Stimulated activated CD4-positive, alpha-beta T cell treated with anti-CD3 and anti-CD28 coated beads, TNF-alpha, amount 100 ng/mL, for 24 hours (primary cell): ENCODE results near the gene SOX12.
A peak's percentile ranks its signal among the peaks of the same experiment; 100 is the strongest.
"Not testable (repeated sequence)": the region's sequence is repeated elsewhere in the genome, so short reads cannot be mapped to it uniquely, and the experiment has no call there.

ENCODE experiments used
- DNase-seq, 3 experiments: peaks; one replicate each; pipeline ENCODE4 v3.0.0-alpha.2; 2020; ENCODE audit warnings: low read depth in 3 of 3

SOX12 gene

DNA sequence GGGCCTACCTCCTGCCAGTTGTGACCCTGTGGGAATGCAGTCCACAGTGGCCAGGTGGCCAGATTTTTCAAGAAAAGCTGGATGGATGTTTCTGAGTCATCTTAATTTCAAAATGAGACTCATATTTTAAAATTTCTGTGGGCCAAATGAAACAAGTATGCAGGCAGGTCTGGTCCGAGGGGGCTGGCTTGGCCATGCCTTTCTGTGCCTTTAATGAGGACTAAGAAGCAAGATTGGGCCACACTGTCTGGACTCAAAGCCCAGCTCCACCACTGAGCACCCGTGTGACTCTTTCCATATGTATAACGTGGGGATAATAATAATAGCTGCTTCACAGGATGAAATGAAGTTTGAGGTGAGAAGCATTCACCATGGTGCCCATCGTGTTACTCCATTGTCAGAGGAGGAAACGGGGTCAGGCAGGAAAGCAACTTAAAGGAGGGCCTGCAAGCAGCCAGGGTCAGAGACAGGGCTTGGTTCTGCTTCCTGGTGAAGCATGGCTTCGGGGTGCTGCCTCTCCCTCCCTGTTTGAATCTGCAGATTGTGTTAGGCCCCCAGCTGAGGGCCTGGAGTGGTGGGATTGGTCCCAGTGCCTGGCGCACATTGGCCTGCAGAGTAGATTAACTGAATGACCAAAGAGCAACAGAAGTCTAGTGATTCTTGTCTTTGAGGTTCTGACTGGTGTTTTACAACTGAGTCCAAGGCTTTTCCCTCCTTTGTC, 3.8 kb downstream of the SOX12 start:
- DNase-seq = no peak

DNA sequence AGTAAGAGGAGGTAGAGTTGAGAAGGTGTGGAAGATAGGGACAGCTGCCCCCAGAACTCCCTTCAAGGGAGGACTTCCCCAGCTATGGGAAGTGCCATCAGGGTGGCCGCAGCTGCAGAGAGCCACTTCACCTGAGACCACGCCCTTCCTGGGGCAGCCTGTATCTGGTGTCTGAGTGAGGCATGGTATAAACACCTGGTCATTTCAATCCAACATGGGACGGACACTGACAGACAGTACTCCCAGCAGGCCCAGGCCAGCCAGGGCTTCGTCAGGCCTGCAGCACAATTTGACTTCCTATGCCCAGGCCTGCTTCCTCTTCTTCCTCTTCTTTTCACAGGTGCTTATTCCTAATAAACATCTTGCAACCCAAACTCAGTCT, 4.5 kb downstream of the SOX12 start:
- DNase-seq = no peak

DNA sequence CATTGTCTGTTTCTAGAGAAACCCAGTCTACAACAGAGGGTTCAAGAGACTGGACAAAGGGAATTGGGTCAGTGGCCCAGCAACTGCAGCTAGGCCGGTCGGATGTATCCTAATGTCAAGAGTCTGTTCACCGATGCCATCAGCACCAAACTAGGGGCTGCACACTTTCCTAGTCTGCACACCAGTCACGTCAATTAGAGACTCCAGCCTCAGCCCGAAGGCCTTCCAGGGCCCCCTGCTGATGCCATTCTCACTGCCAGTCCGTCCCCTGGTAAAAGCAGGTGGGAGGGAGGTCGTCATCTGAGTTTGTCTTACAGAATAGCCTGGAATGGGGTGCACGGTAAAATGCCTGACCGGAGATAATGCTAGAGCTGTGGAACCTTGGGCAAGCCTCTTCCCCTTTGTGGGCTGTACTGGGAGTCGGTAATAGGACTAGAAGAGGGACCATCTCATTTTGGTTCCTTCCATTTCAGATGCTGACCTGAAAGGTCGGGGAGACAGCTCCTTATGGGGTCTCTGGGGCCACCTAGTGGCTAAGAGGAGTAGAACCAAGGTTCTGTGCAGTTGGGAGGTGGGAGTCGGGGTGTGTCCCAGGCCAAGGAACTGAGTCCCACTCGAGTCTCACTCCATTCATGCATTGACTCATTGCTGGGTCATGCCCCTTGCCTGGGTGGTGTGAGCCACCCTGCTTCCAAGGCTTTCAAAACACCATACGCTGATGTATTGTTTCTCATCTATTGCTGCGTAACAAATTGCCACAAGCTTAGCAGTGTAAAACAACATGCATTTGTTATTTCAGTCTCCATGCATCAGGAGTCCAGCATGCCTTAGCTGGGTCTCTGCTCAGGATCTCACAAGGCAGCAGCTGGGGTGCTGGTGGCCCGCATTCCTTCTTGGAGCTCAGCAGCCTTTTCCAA, 5.1 kb downstream of the SOX12 start:
- peak in 1 of 3 experiments; percentile 42 for DNase-seq

DNA sequence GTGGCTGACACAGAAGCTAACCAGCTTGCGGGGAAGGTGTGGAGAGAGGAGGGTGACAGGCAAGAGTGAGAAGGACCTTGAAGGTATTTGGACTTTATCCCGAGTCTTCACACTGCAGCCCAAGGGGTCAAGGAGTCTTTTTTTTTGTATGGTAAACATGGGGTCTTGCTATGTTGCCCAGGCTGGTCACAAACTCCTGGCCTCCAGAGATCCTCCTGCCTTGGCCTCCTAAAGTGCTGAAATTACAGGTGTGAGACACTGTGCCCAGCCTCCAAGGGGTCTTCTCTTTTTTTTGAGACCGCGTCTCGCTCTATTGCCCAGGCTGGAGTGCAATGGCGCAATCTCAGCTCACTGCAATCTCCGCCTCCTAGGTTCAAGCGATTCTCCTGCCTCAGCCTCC, 9.2 kb downstream of the SOX12 start:
- DNase-seq = no peak

DNA sequence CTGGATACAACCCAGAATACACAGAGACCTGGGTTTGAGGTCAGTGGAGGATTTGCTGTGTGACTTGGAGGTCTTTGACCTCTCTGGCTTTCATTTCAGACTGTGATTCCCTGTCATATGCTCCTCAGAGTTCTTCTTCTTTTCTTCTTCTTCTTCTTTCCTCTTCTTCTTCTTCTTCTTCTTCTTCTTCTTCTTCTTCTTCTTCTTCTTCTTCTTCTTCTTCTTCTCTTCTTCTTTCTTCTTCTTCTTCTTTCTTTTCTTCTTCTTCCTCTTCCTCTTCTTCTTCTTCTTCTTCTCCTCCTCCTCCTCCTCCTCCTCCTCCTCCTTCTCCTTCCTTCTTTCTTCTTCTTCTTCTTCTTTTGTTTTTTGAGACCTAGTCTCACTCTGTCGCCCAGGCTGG, 10.7 kb downstream of the SOX12 start:
- DNase-seq = not testable (repeated sequence)

DNA sequence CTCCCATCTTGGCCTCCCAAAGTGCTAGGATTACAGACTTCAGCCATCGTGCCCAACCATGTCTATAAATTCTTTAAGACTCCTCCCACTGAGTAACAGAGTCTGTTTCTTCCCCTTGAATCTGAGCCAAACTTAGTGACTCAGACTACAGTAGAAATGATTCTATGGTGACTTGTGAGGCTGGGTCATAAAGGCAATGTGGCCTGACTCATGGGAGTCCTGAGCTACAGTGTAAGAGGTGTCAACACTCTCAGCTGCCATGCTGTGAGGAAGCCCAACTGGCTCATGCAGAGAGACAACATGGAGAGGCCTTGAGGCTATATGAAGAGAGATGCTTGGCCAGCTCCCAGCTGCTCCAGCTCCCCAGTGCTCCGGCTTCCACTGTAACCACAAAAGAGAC, 16.3 kb downstream of the SOX12 start:
- peak in 1 of 3 experiments; percentile 53 for DNase-seq

DNA sequence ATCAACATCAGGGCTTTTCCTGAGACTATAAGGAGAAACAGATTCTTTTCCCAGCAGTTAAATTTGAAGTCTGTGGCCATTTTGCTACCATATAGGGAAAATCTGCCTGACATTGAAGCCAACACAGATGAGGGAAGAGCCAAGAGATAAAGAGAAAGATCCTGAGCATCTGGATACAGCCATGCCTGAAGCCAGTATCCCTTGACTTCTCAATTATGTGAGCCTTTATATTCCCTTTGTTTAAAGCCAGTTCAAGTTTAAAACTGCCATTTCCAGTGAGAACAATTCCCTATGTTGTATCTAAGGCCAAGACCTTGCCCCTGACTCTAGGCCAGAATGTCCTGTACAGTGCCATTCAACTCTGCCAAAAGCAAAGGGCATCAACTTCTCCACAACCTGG, 17.8 kb downstream of the SOX12 start:
- DNase-seq = no peak

DNA sequence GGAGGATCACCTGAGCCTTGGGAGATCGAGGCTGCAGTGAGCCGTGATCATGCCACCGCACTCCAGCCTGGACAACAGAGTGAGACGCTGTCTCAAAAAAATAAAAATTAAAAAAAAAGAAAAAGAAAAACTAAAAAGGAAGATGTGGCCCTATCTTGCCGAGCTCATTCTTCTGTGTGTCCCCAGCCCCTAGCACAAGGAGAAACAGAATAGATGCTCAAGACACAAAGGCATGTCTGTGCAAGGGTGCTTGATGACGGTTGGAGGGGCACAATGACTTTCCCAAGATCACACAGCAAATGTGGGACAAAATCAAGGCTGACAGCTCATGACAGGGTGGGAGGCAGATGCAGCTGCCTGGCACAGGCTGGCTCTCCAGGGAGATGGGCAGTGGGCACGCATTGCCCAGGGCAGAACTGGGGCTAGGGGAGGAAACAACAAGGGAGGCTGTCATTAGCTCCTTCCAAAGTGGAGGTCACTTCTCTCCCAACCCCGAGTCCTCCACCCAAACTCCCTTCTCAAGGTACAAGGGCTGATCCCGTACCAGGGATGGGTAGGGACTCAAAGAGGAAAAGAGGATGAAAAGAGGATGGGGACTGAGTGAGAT, 20.8 kb downstream of the SOX12 start:
- no peak for DNase-seq

DNA sequence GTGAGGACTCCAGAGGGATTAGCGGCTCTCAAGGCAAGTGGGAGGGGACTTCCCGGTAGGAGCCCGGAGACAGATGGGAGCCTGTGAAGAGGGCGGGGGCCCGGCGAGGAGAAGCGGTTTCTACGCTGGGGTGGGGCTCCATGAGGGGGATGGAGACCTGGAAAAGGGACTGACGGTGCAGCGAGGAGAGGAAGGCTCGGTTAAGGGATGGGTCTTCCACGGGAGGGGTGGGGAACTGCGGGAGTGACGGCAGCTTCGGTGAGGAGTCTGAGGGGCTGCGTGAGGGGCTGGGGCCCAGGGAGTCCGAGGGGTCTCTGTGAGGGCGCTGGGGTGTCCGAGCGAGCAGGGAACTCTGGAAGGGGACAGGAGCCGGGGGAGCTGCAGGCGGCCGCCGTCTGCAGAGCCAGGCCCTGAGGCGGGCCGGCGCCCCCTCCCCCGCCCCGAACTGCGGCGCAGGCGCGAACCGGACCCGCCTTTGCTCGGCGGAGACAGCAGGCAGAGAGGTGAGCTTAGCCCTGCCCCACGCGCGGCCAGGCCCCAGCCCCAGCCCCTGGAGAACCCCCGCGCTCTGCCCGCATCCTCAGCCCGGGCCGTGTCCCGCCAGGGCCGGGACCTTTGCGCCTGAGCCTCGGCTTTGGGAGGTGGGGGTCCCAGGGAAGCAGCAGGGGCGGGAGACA, 21.4 kb downstream of the SOX12 start, which contains the start of gene NRSN2:
Gene NRSN2, plus strand, starts transcription at position 472 of the 677 bp plus-strand sequence. CDS start 2,533 bp downstream, outside the sequence.
- peak in 1 of 3 experiments; percentile 41 for DNase-seq

DNA sequence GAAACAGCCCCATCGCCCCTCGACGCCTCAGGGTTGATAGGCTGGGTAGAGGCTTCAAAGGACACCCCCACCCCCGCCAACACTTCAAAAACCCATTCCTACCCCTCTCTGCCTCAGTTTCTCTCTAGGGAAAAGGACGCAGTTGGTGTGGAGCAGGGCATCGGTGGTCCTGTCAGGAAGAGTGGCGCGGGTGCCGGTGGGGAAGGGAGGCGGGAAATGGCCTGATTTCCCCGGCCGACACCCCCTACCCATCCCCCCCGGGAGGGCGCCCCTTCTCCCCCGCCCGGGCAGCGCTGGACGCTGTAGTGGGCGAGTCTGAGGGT, 21.9 kb downstream of the SOX12 start:
- no peak for DNase-seq

DNA sequence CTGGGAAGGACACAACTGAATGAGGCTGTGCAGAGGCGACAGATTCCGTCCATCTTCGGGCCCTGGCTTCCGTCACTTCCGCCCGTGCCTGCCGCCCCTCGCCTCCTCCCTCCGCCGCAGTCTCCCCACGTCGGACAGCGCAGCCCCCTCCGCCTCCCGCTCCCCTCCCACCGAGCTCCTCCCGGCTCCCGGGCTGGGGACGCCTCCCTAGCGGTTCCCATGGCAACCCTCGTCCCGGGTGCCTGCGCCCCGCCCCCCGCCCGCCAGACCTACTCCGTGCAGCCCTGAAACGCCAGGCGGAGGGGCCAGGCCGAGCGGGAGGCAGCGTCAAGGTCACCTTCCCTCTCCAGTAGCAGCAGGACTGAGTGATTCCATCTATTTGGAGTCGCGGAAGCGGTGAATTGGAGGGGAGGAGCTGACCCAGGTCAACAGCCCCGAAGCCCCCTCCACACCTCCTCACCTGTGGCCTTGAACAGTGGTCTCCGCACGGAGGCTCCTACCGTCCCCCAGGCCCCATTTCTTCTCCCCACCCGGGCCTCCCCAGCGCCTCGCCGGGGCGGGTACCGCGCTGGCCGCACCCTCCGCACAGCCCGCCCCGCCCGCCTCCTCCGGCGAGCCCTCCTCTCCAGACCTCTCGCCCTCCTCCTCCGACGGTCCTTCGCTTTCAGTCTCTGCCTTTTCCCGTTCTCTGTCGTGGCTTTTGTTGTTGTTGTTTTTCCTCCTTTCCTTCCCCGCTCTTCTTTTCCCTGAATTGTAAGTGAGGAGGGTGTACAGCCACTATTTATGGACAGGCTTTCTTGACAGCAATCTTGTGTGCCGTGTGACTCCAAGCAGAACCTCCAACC, 22.5 kb downstream of the SOX12 start:
- peak in 1 of 3 experiments; percentile 70 for DNase-seq

DNA sequence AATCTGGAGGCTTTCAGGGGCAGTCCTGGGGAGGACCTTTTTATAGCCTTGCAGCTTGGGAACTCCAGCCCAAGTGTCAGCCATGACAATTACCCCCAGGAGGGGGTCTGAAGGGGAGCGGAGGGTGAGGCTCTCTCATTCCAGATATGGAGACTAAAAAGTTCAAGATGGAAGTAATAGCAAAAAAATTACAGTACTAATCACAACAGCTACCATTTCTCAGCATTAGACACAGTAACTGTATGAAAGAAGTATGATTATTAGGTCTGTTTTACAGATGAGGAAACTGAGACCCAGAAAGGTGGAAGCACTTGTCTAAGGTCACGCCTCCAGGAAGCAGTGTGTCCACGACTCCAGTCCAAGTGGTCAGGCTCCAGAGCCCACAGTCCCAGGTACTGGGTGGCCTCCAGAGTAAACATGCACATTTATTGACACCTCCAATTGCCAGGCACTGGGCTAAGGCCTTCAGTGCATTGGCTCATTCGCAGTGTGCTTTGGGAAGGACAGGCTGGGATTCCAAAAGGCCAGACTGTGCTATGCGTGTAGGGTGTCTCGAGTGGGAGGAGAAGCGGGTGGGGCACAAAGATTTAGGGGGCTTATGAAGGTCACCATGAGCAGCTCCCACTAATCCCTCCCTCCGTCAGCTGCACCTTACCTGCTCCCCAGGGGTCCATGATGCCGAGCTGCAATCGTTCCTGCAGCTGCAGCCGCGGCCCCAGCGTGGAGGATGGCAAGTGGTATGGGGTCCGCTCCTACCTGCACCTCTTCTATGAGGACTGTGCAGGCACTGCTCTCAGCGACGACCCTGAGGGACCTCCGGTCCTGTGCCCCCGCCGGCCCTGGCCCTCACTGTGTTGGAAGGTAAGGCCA, 23.9 kb downstream of the SOX12 start:
- DNase-seq = no peak

DNA sequence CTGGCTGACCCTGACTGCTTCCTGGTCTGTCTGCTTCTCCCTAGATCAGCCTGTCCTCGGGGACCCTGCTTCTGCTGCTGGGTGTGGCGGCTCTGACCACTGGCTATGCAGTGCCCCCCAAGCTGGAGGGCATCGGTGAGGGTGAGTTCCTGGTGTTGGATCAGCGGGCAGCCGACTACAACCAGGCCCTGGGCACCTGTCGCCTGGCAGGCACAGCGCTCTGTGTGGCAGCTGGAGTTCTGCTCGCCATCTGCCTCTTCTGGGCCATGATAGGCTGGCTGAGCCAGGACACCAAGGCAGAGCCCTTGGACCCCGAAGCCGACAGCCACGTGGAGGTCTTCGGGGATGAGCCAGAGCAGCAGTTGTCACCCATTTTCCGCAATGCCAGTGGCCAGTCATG, 27.8 kb downstream of the SOX12 start:
- DNase-seq = no peak

DNA sequence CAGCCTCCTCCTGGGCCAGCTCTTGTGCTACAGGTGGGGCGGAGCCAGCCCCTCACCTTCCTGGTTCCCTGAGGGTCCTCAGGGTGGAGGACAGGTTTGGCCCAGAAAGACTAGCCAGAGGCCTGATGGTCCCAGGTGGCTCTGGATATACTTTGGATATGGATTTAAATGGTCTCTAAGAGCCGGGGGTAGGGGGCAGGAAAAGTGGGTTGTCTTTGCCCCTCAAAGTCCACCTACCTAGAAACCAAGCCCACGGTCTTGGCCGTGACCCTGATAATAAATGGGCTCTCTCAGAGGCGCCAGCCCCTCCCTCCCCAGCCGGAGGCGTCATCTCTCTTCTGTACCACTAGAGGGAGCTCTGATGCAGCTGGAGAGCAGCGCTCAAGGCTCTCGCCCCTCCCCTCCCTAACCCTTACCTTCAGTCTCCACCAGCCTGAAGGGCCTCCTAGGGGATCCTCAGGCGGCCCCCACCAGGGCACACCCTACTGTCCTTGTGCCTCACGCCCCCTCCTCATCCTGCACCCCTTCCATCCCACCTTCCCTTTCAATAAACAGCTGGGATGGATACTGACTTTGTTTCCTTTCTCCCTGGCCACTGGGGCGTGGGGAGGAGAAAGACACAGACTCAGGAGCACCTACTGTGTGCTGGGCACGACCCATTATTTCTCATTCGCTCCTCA, 29.1 kb downstream of the SOX12 start:
- peak; percentile 54 to 73 (median 67) for DNase-seq

DNA sequence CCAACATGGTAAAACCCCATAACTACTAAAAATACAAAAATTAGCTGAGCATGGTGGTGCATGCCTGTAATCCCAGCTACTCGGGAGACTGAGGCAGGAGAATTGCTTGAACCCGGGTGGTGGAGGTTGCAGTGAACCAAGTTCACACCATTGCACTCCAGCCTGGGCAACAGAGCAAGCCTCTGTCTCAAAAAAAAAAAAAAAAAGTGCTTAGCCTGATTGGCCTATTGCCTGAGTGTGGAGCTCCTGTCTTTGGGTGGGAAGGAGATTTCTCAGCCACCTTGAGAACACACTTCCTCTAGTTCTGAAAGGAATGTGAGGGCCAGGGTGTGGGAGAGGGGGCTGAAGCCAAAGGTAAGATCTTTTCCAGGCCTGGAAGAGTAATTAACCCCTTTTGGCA, 30.8 kb downstream of the SOX12 start:
- not testable (repeated sequence) for DNase-seq

DNA sequence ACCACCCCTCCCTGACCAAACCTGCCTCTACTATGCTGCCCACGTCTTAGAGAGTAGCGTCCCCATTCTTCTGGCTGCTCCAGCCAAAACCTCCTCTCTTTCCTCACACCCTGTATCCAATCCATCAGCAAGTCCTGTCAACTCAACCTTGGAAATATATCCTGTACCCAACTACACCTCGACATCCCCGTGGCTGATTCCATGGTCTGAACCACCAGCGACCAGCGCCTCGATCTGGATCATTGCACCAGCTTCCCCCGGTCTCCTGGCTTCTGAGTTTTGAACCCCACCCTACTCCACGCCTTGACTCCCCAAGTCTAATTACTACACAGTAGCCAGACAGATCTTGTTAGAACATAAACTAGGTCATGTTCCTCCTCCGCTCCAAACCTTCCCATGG, 31.4 kb downstream of the SOX12 start:
- no peak for DNase-seq

DNA sequence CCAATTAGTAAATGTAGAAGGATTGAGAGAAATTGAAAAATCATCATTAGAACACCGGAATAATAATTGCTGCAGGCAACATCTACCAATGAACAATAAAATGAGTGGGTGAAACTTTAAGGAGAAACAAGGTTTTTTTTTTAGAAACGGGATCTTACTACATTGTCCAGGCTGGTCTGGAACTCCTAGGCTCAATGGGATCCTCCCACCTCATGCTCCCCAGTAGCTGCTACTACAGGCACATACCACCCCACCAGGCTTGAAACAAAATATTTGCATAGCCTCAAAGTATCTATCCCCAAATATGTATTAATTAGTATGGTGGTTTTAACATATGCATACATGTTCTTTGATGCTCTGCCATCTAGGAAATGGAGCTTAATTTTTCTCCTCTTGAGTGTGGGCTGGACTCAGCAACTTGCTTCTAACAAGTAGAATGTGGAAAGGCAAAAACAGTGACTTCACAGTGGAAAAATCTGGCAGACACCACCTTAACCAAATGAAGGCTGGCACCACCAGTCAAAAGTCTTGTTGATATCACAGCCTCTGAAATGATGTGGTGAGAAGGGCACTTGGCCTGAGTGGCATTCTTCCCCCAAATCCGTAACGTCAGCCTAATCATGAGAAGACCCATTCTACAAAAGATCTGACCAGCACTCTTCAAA, 33.7 kb downstream of the SOX12 start:
- DNase-seq = no peak

DNA sequence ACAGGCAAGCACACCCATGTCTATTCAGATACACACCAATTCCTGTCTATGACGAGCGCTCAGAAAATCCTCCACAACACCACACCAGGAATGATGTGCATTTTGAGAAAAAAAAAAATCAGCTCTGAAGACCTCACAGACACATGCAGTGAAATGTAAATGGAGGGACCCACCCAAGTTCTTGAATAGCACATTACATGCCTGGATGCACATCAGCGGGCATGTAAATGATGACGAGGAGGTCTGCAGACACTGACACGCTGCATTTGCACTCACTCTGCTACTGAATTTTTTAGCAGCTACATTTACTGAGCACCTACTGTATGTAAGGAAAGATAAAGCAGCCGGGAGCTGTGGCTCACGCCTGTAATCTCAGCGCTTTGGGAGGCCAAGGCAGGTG, 36.2 kb downstream of the SOX12 start:
- DNase-seq = no peak
